Measurements from ENCODE around the gene SLC39A11.
A peak's percentile ranks its signal among the peaks of the same experiment; 100 is the strongest.
"Not testable (repeated sequence)": the region's sequence is repeated elsewhere in the genome, so short reads cannot be mapped to it uniquely, and the experiment has no call there.

Gene SLC39A11

DNA sequence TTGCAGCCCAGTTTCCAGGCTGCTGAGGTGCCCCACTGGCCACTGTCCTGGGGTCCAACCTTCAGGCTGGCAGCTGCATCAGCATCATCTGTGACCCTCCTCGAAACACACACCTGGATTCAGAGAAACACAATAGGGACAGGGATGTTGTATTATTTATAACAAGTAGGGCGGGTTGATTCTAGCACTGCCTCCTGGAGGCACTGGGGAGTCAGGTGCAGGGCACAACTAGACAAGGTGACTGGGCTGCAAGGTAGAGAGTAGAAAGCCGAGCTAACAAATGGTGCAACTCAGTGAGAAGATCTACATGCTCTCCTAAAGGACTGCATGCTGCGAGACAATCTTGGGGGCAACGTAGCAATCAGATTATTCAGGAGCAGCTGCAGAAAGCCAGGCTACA, 317.3 kb downstream of the SLC39A11 start:
- no peak for DNase-seq

DNA sequence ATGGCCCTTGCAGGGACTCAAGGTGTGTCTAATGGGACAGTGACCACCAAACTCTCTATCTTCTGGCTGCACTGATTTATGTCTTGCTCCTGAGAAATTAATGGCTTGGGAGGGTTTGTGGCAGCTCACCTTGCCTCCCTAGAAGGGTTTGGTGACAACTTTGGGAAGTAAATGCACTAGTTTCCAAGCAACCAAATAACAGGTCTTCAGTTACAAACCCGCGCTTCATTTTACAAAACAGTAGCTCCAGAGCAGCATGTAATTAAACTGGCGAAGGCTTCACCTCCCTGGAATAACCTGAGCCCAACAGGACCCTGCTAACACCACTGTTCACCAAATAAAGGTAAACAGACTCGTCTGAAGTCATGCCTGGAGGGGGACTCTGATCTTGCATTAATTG, 318.3 kb downstream of the SLC39A11 start:
- no peak for DNase-seq

DNA sequence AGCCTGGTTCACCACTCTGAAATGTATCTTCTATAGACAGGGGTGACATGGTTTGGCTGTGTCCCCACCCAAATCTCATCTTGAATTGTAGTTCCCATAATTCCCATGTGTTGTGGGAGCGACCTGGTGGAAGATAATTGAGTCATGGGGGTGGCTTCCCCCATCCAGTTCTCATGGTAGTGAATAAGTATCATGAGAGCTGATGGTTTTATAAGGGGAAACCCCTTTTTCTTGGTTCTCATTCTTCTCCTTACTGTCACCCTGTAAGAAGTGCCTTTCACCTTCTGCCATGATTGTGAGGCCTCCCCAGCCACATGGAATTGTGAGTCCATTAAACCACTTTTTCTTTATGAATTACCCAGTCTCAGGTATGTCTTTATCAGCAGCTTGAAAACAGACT, 319.3 kb downstream of the SLC39A11 start:
- DNase-seq = peak in 2 of 4 experiments; percentile 1 to 11

DNA sequence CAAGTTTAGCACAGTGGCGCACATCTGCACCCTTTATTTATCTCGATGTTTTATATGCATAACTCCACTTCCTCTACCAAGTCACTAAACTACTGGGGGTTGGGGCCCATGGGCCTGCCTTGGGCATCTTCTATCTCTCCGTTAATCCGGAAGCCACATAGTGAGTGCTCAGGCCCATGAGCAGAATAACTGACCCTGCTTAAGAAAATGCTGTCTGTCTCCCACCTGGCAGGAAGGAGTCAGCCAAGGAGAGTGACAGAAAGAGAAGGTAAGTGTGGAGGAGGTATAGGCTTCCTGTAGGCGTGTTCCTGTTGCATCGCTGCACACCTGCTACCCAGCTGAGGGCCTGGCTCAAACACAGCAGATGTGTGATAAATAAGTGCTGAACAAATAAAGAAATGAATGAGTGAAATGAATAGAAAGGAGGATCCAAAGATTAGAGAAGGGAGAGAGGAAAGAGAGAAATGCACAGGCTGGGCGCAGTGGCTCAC, 320.1 kb downstream of the SLC39A11 start:
- DNase-seq = no peak

DNA sequence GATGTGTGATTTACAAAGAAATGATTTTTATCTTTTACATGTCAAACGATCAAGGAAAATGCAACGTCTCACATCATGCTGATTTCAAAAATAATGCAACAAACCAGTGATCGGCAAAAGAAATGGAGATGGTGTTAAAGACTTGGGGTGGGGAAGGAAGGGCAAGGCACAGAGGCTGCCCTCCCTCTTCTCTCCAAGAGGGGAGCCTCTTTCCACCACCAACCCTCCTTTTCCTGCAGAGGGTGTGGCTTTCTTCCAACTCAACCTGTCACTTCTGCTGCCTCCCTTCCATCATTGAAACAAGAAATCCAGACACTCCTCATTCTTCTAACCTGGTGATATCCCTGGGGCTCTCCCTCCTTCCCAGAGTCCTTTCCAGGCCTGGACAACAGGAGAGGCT, 320.8 kb downstream of the SLC39A11 start:
- DNase-seq = no peak

DNA sequence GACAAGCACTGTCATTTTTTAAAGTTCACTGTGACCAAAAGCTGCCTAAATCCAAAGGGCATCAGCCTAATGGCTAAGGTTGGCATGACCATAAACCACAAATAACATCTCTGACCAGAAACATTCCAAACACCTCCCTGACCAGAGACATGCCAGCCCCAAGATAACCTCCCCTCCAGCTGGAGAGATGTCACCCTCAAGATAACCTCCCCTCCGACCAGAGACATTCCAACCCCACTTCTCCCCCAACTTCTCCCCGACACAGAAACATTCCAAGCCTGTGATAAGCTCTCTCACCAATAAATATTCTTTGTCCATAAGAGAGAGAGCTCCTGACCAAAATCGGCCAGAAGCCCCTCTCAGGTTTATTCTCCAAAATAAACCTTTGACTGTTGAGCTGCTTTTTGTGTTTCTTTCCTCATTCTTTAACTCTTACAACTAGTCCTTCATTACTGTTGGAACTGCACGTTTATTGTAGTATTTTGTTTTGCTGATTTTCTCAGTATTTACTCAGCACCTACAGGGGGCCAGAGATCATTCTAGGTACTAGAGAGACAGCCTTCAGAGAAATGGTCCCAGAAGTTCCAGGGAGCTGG, 325.6 kb downstream of the SLC39A11 start:
- DNase-seq = no peak

DNA sequence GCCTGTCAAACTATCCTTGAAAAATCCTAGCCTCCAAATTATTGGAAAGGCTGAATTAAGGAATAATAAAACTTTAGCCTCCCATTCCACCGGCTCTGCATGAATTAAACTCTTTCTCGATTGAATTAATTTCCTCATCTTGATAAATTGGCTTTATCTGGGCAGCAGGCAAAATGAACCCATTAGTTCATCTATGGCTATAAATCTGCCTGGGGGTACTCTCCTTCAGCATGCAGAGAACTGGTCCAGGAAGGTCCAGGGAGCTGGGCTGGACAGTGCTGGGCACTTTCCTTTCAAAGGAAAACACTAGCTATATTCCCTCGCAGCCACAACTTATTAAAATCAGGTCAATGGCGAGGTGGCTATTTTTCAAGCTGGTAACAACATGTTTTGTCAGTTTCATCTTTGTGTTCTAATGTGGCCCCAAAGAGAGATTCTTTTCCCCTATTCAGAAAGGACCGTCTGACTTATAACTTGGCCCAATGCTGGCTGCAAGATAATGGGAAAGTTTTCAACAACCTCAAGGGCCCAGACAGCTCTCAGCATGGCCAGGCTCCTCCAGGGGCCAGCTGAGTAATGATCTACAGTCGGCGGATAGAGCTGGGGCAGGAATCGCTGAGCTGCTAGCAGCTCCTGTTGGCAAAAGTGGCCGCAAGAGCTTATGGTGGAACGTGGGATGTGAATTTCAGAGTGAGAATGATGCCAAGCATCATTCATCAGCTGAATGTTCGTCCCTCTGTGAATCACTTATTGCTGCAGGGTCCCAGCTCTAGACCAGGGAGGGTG, 326.9 kb downstream of the SLC39A11 start:
- no peak for DNase-seq

DNA sequence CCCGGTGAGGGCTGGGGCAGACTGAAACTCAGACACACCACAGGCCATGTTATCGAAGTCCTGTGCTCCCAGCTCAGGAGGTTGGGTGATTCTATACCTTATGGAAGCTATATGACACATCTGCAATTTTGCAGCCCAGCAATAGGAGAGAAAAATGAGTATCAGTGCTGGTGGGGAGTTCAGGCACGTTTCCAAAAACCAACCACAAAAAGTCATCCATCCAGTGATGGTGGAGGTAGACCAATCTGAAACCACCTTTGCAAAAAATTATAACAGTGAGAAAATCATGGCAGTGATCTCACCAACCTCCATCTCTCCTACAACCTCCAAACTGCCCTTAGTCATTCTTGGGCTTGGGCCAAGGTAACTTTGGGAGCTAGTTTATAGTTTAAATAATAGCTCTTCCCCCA, 327.9 kb downstream of the SLC39A11 start:
- no peak for DNase-seq

DNA sequence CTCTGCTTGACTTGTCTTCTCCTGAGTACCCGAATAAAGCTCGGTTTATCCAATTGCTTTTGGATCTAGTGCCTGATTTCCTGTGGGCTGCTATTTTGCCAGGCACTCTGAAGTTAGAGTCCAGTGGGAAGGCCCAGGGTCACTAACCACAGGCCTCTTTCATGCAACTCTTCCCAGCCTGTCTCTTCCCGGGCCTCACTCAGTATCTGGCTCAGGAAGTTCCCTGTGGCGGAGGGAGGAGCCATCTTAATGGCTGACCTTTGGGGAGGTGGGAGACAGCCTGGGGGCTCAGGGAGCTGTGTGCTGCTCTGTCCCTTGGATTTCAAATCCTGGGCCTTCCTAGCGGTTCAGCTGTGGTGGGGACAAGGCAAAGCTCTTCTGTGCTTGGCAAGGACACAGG, 328.5 kb downstream of the SLC39A11 start:
- DNase-seq = no peak

DNA sequence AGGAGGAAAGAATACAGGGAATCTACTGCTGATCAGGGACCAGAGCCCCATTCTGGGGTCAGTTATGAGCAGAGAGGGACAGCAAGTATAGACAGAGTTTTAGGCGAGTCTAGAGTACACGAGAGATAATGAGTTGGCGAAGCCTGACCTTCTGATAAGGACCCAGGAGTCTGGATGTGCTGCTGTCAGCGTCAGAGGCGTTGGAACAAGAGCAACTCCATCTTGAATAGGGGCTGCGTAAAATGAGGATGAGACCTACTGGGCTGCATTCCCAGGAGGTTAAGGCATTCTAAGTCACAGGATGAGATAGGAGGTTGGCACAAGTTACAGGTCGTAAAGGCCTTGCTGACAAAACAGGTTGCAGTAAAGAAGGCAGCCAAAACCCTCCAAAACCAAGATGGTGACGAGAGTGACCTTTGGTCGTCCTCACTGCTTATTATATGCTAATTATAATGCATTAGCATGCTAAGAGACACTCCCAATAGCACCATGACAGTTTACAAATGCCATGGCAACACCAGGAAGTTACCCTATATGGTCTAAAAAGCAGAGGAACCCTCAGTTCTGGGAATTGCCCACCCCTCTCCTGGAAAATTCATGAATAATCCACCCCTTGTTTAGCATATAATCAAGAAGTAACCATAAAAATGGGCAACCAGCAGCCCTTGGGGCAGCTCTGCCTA, 330.5 kb downstream of the SLC39A11 start:
- not testable (repeated sequence) for DNase-seq

DNA sequence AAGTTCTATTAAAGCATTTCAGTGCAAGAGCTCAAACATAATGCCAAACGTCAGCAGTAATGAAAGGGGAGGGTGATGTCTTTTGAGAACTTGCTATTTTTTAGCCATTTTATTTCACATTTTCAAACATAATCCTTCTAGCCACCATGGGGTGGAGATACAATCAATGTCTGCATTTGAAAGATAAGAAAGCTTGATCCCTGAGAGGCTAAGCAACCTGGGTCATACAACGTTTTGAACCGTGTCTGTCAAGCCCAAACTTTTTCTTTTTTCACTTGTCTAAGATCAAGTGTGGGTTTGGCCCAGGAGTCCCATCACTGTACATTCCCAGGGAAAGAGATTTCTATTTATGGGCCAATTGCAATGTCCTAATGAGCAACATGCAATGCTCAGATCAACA, 331.1 kb downstream of the SLC39A11 start:
- DNase-seq = no peak

DNA sequence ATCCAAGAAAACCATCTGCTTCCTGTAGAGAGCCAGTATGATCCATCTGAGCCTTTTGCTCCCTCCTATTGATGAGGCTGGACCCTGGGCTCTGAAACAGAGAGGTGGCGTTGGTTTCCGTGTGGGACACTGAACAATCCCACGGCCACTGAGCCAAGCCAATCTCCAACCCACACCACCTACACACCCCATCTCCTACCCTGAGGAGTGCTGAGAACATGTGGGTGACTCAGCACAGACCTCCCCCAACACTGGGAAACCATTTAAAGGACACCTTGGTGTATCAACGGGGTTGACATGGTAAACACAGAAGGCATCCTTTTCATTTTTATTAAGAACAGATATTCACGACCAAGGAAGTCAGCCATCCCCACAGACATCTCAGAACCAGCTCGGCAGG, 332.1 kb downstream of the SLC39A11 start:
- no peak for DNase-seq

DNA sequence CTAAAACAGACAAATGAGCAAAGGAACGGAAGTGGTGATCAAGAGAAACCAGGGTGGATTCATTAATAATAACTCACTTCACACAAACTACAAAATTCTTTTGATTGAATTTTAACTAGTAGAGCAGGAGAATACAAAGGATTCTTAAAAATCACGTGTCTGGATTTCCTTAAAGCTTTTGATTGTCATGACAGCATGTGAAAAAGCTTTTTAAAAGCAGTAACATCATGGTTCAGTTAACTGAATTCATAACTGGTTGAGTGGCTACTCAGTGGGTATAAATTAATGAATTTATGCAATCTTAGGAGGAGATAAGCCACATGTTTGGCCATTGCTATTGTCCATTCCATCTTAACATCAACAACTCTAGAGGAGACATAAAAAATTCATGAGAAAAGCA, 333.2 kb downstream of the SLC39A11 start:
- DNase-seq = no peak

DNA sequence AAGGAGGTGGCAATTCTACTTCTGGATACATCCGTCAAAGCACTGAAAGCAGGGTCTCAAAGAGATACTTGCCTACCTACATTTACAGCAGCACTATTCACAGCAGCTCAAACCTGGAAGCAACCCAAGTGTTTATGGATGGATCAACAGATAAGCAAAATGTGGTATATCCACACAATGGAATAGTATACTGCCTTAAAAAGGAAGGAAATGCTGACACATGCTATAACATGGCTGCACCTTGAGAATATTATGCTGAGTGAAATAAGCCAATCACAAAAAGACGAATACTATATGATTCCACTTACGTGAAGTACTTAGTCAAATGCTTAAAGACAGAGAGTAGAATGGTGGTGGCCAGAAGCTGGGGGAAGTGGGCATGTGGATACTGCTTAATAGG, 336.2 kb downstream of the SLC39A11 start:
- DNase-seq = no peak

DNA sequence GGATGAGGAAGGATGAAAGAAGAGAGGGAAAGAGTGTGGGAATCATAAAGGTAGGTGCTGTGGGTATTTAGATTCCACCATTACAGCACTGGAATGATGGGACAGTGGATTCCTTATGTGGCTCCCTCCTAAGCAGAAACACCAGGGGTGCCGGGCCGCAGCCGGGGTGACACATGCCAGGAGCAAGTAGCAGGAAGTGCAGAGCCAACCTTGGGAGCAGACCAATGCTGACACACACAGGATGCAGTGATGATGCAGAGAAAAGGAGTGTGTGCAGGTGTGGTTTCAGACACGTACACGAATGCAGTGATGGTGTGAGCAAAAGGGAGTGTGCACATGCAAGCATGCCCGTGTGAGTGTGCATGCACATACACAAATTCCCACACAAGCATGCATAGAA, 338.0 kb downstream of the SLC39A11 start:
- no peak for DNase-seq

DNA sequence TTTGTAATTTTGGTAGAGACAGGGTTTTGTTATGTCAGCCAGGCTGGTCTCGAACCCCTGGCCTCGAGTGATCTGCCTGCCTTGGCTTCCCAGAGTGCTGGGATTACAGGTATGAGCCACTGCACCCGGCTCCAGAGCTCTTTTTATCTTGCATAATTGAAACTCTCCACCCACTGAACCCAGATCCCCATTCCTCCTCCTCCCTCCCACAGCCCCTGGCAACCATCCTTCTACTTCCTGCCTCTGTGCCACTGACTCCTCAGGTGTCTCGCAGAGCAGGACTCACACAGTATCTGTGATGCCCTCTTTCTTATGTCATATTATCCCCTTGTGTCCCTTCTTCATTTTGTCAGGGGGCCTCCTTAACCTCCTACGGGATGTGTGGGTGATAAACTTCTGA, 340.7 kb downstream of the SLC39A11 start:
- DNase-seq = peak in 3 of 4 experiments; percentile 3 to 8 (median 7)

DNA sequence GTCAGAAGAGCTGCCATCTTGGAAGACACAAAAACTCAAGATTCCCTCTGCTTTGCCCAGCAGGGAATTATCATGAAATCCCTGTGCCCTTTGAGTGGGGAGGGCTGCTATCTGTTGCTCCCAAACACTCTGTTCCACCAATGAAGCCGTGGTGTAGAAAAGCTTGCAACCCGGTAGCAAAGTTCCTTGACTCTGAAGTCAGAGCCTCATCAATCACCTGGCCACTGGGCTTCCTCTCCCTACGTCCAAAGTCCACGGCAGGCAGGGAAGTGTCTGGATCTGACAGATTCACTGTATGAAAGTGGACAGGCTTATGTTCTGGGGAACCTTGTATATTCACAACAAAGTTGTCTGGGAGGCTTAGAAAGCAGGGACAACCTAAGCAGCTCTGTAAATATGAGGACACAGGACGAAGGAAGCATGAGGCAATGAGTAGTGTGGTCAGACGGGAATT, 343.3 kb downstream of the SLC39A11 start:
- DNase-seq = no peak

DNA sequence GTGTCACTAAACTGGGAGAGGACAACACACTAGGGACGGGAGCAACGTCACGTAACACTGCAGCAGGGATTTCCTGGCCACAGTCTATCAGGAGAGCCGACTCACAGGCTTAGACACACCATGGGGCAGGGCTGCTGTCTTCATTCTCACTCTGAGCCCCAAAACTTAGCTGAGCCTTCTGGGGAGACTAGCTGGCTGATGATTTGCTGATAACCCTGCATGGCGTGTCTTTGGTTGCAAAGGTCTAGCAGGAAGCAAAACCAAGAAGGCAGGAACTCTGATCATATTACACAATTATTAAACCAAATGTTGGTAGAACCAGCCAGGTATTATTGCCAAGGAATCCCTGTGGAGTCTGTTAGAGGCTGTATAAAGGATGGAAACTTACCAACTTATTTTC, 345.0 kb downstream of the SLC39A11 start:
- no peak for DNase-seq

DNA sequence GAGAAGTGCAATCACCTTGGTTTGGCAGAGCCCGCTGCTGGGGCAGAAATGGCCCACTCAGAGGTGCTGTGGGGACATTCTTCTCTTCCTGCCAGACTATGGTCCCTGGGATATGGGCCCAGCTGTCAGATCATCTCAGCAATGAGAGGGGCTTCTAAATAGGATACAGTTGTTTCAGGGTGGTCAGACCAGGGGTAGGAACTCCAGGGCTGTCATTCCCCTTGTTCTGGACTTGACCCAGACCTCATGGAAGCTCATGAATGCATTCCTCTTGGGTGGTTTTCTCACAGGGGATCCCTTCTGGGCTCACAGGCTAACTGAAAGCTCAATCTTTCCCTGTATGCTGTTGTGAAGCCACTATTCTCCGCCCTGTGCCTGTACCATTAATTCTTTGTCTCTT, 347.2 kb downstream of the SLC39A11 start:
- no peak for DNase-seq

DNA sequence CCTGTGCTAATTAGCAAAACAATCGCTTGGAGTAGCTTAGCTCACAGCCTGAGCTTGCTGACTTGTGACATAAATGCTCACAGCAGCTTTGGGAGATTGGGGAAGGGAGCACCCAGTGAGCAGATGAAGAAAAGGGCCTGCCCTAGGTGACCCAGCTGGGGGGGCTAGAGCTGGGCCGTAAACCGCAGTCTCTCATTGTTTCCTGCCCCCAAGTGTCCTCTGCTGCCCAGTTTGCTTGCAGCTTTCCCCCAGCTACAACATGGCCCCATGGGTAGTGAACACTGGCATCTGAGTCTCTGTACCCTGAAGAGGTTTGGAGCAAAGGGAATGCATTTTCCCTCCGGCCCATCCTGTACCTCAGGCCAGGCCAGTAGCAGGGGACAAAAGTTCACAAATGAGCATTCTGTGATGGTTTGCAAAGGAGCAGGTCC, 349.4 kb downstream of the SLC39A11 start:
- no peak for DNase-seq

DNA sequence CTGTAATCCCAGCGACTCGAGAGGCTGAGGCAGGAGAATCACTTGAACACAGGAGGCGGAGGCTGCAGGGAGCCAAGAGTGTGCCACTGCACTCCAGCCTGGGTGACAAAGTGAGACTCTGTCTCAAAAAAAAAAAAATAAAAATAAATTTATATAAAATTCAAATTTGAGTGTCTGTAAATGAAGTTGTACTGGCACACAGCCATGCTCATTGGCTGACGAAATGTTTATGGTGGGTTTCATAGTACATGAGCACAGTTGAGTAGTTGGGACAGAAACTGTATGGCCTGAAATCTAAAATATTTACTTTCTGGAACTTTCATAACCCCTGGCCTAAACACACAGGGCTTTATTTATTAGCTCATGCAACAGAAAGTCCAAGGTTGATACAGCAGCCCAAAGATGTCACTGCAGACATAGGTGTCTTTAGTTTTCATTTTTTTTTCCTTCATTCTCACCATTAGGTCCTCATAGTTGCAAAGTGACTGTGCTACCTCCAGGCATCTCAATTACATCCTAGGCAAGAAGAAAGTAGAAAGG, 355.3 kb downstream of the SLC39A11 start:
- no peak for DNase-seq

DNA sequence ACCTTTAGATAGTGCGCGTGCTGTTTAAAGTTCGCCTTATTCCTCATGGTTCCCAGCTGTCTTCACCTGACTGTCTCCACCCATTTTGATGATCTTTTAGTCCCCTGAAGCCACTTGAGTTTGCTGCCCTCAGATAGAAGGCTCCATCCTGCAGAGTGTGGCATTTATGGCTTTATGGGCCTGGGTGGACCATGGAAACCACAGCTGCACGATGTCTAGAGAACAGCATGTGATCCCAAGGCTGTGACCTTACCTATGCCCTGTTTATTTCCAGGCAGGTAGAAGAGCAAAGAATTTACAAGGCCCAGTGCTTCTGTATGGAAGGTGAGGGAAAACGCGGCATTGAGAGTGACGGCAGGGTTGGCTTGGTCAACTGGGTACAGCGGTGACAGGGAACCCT, 356.9 kb downstream of the SLC39A11 start:
- DNase-seq = no peak

DNA sequence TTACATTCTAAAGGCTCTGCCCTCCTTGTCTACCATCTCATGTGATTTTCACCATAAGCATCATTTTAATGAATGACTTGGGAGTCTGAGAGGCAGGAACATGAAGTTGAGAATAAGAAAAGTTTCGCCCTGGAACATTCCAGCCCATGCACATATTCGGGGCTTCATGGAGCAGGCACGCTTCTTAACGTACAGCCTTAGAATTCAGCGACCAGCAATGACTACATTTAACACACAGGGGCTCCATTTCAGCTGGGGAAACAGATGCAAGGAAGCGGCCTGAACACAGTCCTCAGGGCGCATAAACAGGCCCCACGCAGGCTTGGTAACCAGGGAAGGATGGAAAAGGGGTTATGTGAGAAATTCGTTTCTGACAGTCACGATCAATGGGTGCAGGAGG, 357.4 kb downstream of the SLC39A11 start:
- no peak for DNase-seq
